GM21723 (cell line): ENCODE measurements around the gene CHKB.

Experiments
- ATAC-seq: cut with Tn5 transposase; IDR thresholded peaks from one replicate; pipeline ENCODE4 v1.9.1; 2021; ENCODE audit warnings: mild to moderate bottlenecking, moderate library complexity; ENCODE audit not compliant: unreplicated experiment

CHKB gene

GRCh38 chr22:50532824-50533796 is 49.5 kb downstream of the CHKB start:
- ATAC-seq, result no peak

DNA sequence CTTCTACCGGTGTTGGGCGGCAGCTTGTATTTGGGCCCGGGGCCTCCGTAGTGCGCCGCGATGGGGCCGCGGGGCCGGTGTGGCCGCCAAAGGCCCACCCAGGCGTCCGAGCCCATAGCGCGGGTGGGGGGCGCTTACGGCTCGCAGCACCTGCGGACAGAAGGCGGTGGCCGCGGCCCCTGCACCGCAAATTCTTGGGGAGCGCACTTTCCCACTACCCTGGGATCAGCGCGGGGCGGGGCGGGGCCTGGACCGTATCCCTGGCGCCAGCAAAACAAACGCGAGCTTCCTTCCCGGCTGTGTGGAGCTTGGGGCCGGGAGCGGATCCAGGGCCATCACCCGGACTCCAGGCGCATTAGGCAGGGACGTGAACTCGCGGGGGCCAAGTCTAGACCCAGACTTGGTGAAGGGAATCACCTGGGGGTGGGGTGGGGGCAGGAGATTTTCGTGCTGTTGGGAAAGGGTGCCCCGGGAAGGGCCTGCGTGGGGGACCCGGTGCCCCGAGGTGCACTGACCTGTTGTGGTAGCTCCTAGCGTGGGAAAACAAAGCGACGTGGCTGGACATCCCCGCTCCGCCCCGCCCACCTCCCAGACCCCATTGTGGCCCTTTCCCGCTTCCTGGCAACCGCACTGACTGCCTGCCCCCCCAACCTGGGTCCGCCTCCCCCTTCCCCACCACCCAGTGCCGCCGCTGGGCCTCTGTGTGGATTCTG is 50.5 kb downstream of the CHKB start:
- ATAC-seq, result no peak

GRCh38 chr22:50531546-50531961 is 51.1 kb downstream of the CHKB start:
- ATAC-seq, result no peak

DNA sequence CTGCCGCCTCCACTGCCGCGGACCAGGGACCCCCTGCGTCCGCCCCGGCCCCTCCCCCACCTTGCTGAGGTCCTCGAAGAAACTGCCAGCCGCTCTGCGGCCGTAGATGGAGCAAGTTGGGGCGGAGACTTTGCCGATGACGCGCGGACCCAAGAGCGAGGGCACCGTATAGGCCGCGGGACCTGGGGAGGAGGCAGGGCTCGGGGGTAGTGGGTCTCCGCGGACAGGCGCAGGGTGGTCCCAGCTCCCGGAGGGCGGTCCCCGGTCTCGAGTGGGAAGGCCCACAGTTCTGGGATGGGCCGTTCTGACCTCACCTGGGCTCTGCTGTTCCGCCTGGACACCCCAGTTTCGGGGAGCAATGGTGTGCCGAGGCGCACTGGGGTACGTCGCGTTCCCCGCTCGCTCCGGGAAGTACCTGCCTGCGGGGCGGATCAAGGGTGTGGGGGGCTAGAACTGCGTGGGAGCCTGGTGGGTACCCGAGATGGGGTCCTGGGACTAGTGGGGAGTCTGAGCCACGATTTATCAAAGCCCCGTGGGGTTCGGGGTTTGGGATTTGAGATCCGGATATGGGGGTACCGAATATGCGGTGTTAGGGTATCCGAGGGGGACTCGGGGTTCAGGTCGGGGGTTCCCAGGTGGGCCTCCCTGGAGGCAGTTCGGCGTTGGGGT is 51.6 kb downstream of the CHKB start:
- ATAC-seq, result peak; percentile 24

GRCh38 chr22:50530580-50530876 is 52.1 kb downstream of the CHKB start:
- ATAC-seq, result no peak

DNA sequence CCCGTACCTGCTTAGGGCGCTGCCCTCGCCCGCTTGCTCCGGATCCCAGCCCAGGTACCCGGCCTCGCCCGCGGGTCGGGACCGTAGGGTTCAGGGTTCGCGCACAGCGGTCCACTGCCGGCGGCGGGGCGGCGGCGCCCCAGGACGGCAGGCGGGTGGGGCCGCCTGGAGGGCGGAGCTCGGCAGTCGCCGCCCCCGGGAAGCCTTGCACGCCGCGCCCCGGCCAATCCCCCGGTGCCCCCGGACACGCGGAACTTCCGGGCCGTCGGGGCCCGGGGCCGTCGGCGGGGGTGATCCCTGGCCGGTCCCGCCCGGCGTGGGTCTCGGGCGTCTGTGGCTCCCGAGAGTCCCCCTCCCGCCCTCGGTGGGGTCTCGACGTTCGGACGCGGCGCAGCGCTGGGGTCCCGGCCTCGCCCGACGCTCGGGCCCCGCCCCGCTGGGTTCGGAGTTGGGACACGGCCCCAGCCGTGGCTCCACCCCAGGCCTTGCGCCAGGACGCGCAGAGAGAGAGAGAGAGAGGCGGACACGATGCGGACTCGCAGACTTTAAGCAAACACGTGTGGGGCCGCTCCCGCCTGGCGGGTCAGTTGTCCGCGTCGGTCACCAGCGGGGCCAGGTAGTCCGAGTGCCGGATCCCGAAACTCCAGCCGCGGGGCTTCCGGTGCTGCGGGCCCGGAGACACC is 52.6 kb downstream of the CHKB start, which contains the start of gene TYMP:
TSS of gene TYMP (minus strand) at position 116 of the 683 bp plus-strand sequence. CDS start 303 bp downstream, outside the sequence.
- ATAC-seq, result peak; percentile 24

DNA sequence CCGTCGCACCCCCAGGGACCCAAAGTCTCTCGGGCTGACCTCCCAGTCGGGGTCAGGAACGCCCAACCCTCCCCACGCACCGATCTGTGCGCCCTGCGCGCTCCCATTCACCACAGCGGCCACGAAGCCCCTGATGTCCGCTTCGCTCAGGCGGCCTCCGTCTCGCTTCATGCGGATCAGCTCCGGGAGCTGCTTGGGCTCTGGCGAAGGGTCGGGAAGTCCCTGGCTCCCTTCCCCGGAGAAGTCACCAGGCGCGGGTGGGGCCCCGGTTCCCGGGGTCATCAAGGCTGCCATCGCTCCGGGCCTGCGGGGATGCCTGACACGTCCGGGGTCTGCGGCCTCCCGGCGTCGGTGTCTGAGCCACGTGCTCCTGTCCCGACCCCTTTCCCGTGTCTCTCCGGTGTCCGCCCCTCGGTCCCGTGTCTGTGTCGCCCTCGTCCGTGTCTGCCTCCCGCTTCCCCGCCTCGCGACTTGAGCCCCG is 53.2 kb downstream of the CHKB start:
- no peak for ATAC-seq
